ENCODE data around the gene PDE6B.

The PDE6B gene

DNA sequence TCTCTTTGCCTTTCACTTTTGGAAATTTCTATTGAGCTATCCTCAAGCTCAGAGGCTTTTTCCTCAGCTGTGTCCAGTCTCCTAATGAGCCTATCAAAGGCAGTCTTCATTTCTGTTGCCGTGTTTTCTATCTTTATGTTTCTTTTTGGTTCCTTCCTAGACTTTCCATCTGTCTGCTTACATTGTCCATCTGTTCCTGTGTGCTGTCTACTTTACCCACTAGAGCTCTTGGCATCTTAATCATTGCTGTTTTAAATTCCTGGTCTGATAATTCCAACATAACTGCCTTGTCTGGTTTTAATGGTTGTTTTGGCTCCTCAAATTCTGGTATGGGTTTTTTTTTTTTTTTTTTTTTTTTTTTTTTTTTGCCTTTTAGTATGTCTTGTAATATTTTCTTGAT, 9.3 kb upstream of the PDE6B start:
- H3K9me3 ChIP-seq (ENCODE audit: insufficient read depth, low read length) = no peaks in the 10 kb centered on the region
- H3K4me2 ChIP-seq (ENCODE audit: low read depth, low read length, poor library complexity, severe bottlenecking) = no peak overlapping the region
- H3F3A ChIP-seq (ENCODE audit: insufficient read depth) = no peaks in the 10 kb centered on the region
- TF ChIP-seq EZH2phosphoT487 (conservative IDR thresholded peaks at IDR 0.05; ENCODE audit: low read length) (no peak), CTCF (IDR thresholded peaks at IDR 0.05; ENCODE audit: insufficient read depth, low read length, poor library complexity, severe bottlenecking) (no peak)
- H3K9ac ChIP-seq (ENCODE audit: low read length) = no peak overlapping the region
- H3K4me3 ChIP-seq (ENCODE audit: insufficient read depth, low read length, poor library complexity, severe bottlenecking) = no peak overlapping the region
- no peaks in the 10 kb centered on the region for H3K79me2 ChIP-seq (ENCODE audit: insufficient read depth, low read length)
- H4K20me1 ChIP-seq (ENCODE audit: low read depth, low read length) = no peaks in the 10 kb centered on the region
- no peaks in the 10 kb centered on the region for H3K36me3 ChIP-seq (ENCODE audit: low read length)
- H3K27me3 ChIP-seq (ENCODE audit: low read length) = no peaks in the 10 kb centered on the region
- H2AFZ ChIP-seq (ENCODE audit: low read depth, low read length, severe bottlenecking) = no peak overlapping the region
- H3K27ac ChIP-seq (ENCODE audit: low read depth, low read length) = no peak overlapping the region
- no peaks in the 10 kb centered on the region for H3K9me2 ChIP-seq (replicated peaks; ENCODE audit: insufficient read depth, low read length)

- no peak overlapping the region for H3K4me3 ChIP-seq (ENCODE audit: insufficient read depth, low read length, poor library complexity, severe bottlenecking)
- H3K27me3 ChIP-seq (ENCODE audit: low read length) = no peaks in the 10 kb centered on the region
Observed at GRCh38 chr4:616911-617643, 8.3 kb upstream of the PDE6B start.

DNA sequence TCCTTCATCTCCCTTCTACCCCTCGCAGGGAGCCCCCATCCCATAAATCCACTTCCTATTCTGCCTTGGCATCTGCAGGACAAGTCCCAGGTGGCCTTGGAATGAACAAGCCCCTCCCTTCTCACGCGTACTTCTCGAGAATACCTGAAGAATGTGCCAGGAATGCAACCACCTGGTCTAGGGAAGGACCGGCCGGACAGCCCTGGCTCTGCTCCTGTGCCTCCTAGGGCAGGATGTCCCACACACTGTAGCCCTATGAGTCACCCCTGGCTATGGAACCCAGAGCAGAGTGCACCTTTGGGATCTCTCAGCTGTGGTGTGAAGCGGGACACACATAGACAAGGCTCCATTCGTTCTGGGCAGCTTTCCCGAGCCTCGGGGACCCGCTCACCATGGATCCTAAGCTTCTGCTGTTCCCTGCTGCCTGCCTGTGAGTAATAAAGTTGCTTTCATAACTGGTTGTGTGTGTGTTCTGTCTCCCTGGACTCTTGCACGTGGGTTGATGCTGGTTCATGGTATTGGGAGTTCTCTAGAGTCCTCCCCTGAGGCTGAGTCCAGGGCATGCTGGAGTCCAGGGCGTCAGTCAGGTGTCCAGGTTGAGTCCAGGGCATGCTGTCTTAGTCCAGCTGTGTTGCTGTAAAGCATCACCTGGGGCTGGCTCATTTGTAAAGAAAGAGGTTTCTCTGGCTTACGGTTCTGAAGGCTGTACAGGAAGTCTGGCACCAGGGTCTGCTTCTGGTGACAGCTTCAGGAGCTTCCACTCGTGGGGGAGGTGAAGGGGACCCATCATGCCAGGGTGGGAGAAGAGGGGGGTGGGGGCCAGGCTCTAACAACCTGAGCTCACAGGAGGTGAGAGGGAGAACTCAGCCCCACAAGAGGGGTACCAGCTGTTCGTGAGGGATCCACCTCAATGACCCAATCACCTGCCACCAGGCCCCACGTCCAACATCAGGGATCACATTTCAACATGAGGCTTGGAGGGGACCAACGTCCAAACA, 7.4 kb upstream of the PDE6B start:
- H3K9ac ChIP-seq (ENCODE audit: low read length) = no peak overlapping the region
- H3K9me3 ChIP-seq (ENCODE audit: insufficient read depth, low read length) = peaks cover 5% of the 10 kb centered on the region; the same call in 1 of the 2 replicates
- H2AFZ ChIP-seq (ENCODE audit: low read depth, low read length, severe bottlenecking) = no peak overlapping the region
- no peaks in the 10 kb centered on the region for H3F3A ChIP-seq (ENCODE audit: insufficient read depth)
- H3K27ac ChIP-seq (ENCODE audit: low read depth, low read length) = no peak overlapping the region
- no peaks in the 10 kb centered on the region for H3K27me3 ChIP-seq (ENCODE audit: low read length)
- no peaks in the 10 kb centered on the region for H3K79me2 ChIP-seq (ENCODE audit: insufficient read depth, low read length)
- no peaks in the 10 kb centered on the region for H4K20me1 ChIP-seq (ENCODE audit: low read depth, low read length)
- no peaks in the 10 kb centered on the region for H3K36me3 ChIP-seq (ENCODE audit: low read length)
- H3K4me2 ChIP-seq (ENCODE audit: low read depth, low read length, poor library complexity, severe bottlenecking) = no peak overlapping the region
- TF ChIP-seq EZH2phosphoT487 (conservative IDR thresholded peaks at IDR 0.05; ENCODE audit: low read length) = no peak
- TF ChIP-seq CTCF (IDR thresholded peaks at IDR 0.05; ENCODE audit: insufficient read depth, low read length, poor library complexity, severe bottlenecking) = no peak
- H3K4me3 ChIP-seq (ENCODE audit: insufficient read depth, low read length, poor library complexity, severe bottlenecking) = no peak overlapping the region
- no peaks in the 10 kb centered on the region for H3K9me2 ChIP-seq (replicated peaks; ENCODE audit: insufficient read depth, low read length)

More at GRCh38 chr4:616911-617643, 8.3 kb upstream of the PDE6B start:
- Histone ChIP-seq H4K20me1 (ENCODE audit: low read depth, low read length) (no peaks in the 10 kb centered on the region), H3K27ac (ENCODE audit: low read depth, low read length) (no peak overlapping the region), H3K9me2 (replicated peaks; ENCODE audit: insufficient read depth, low read length) (no peaks in the 10 kb centered on the region), H3K36me3 (ENCODE audit: low read length) (no peaks in the 10 kb centered on the region), H3K79me2 (ENCODE audit: insufficient read depth, low read length) (no peaks in the 10 kb centered on the region), H3K9ac (ENCODE audit: low read length) (no peak overlapping the region), H3K4me2 (ENCODE audit: low read depth, low read length, poor library complexity, severe bottlenecking) (no peak overlapping the region), H2AFZ (ENCODE audit: low read depth, low read length, severe bottlenecking) (no peak overlapping the region), H3K9me3 (ENCODE audit: insufficient read depth, low read length) (no peaks in the 10 kb centered on the region), H3F3A (ENCODE audit: insufficient read depth) (no peaks in the 10 kb centered on the region)
- TF ChIP-seq CTCF (IDR thresholded peaks at IDR 0.05; ENCODE audit: insufficient read depth, low read length, poor library complexity, severe bottlenecking) = no peak
